Measurements from ENCODE around the gene PAX8. TPM values are rescaled to one million over a fixed set of nuclear protein-coding genes. Genes with fewer than 3 reads are reported as not detected.
A peak's percentile ranks its signal among the peaks of the same experiment; 100 is the strongest.
"Not testable (repeated sequence)": the region's sequence is repeated elsewhere in the genome, so short reads cannot be mapped to it uniquely, and the experiment has no call there.

PAX8 gene
- 1 to 10 TPM in 1 of 2 donors, under 1 TPM in 1; 0.28 to 5.9 TPM for total RNA-seq
- 1 to 10 TPM in 1 of 2 donors, under 1 TPM in 1; 0.89 to 3.8 TPM for polyA plus RNA-seq
- long read RNA-seq, donor 1, partial matches to known transcripts, result 0 of 1 reads
- long read RNA-seq, donor 1, other reads (novel, unspliced or antisense), result 0 of 1 reads
- long read RNA-seq, donor 2, result 0 reads
- long read RNA-seq, donor 3, partial matches to known transcripts, result 0 of 2 reads
- long read RNA-seq, donor 3, other reads (novel, unspliced or antisense), result 0 of 2 reads
- long read RNA-seq, donor 4, result 0 reads
- long read RNA-seq, donor 5, result 0 reads

GRCh38 chr2:113278742-113279139 is at the start of gene PAX8:
Gene PAX8, minus strand, starts transcription at chr2:113278921. Its CDS starts 527 bp downstream, at chr2:113278394.
- Histone ChIP-seq H3K4me3 (no peak within 1 kb of the TSS), H3K36me3 (ENCODE audit: control insufficient read depth in 4 of 4, insufficient read depth in 4 of 4, low read length in 4 of 4) (no peaks in the 10 kb centered on the region), H3K9me3 (ENCODE audit: control insufficient read depth in 4 of 4, insufficient read depth in 3 of 4, low read length in 3 of 4) (peaks cover 0 to 6% (median 0%) of the 10 kb centered on the region in 4 donors), H3K27me3 (ENCODE audit: control insufficient read depth in 3 of 3, insufficient read depth in 3 of 3, low read length in 2 of 3) (peaks cover 0 to 65% (median 63%) of the 10 kb centered on the region in 3 donors), H3K9ac (ENCODE audit: insufficient read depth in 1 of 2, low read length in 2 of 2) (no peak within 1 kb of the TSS), H3K27ac (ENCODE audit: low read depth in 1 of 2, low read length in 1 of 2) (no peak within 1 kb of the TSS), H3K4me1 (ENCODE audit: control insufficient read depth in 5 of 5, insufficient read depth in 5 of 5, low read length in 5 of 5) (peaks cover 0 to 23% (median 7%) of the 10 kb centered on the region in 5 donors)
- no peak for ATAC-seq (ENCODE audit: insufficient read depth, low FRiP score)
- TF ChIP-seq CTCF (IDR thresholded peaks at IDR 0.05; ENCODE audit: control extremely low read depth, extremely low read depth), result no peak
- WGBS, 2 donors, result 76 to 83% methylated on average over 18 of the region's 18 CpGs
- DNase-seq, result no peak

GRCh38 chr2:113328043-113328442 is 49.3 kb upstream of the PAX8 start:
- H3K9me3 ChIP-seq (ENCODE audit: control insufficient read depth in 4 of 4, insufficient read depth in 3 of 4, low read length in 3 of 4), result no peaks in the 10 kb centered on the region
- ATAC-seq (ENCODE audit: insufficient read depth, low FRiP score), result no peak
- WGBS, 2 donors, result 74 to 93% methylated on average over 3 of the region's 3 CpGs
- H3K36me3 ChIP-seq (ENCODE audit: control insufficient read depth in 4 of 4, insufficient read depth in 4 of 4, low read length in 4 of 4), result no peaks in the 10 kb centered on the region
- H3K27me3 ChIP-seq (ENCODE audit: control insufficient read depth in 3 of 3, insufficient read depth in 3 of 3, low read length in 2 of 3), result no peaks in the 10 kb centered on the region
- peaks cover 0 to 17% (median 6%) of the 10 kb centered on the region in 5 donors for H3K4me1 ChIP-seq (ENCODE audit: control insufficient read depth in 5 of 5, insufficient read depth in 5 of 5, low read length in 5 of 5)
- no peak for TF ChIP-seq CTCF (IDR thresholded peaks at IDR 0.05; ENCODE audit: control extremely low read depth, extremely low read depth)
- H3K4me3 ChIP-seq, result no peak overlapping the region
- H3K9ac ChIP-seq (ENCODE audit: insufficient read depth in 1 of 2, low read length in 2 of 2), result no peak overlapping the region
- DNase-seq, result no peak
- H3K27ac ChIP-seq (ENCODE audit: low read depth in 1 of 2, low read length in 1 of 2), result peak overlapping the region in 1 of 2 donors; percentile 40

GRCh38 chr2:113325161-113325731 is 46.5 kb upstream of the PAX8 start:
- not testable (repeated sequence) for ATAC-seq (ENCODE audit: insufficient read depth, low FRiP score); H3K9ac ChIP-seq (ENCODE audit: insufficient read depth in 1 of 2, low read length in 2 of 2)

GRCh38 chr2:113324684-113325160 is 46.0 kb upstream of the PAX8 start:
- Histone ChIP-seq H3K4me1 (ENCODE audit: control insufficient read depth in 5 of 5, insufficient read depth in 5 of 5, low read length in 5 of 5) (peaks cover 0 to 17% (median 6%) of the 10 kb centered on the region in 5 donors), H3K27ac (ENCODE audit: low read depth in 1 of 2, low read length in 1 of 2) (peak overlapping the region in 1 of 2 donors; percentile 77), H3K9ac (ENCODE audit: insufficient read depth in 1 of 2, low read length in 2 of 2) (no peak overlapping the region), H3K4me3 (no peak overlapping the region), H3K36me3 (ENCODE audit: control insufficient read depth in 4 of 4, insufficient read depth in 4 of 4, low read length in 4 of 4) (no peaks in the 10 kb centered on the region), H3K27me3 (ENCODE audit: control insufficient read depth in 3 of 3, insufficient read depth in 3 of 3, low read length in 2 of 3) (no peaks in the 10 kb centered on the region), H3K9me3 (ENCODE audit: control insufficient read depth in 4 of 4, insufficient read depth in 3 of 4, low read length in 3 of 4) (no peaks in the 10 kb centered on the region)
- ATAC-seq (ENCODE audit: insufficient read depth, low FRiP score) (peak; percentile 68), DNase-seq (peak; percentile 82 to 86 (median 86))
- TF ChIP-seq CTCF (IDR thresholded peaks at IDR 0.05; ENCODE audit: control extremely low read depth, extremely low read depth), result no peak
- 0 to 1% methylated on average over 27 of the region's 27 CpGs for WGBS, 2 donors

More at GRCh38 chr2:113325161-113325731, 46.5 kb upstream of the PAX8 start:
- peaks cover 0 to 17% (median 6%) of the 10 kb centered on the region in 5 donors for H3K4me1 ChIP-seq (ENCODE audit: control insufficient read depth in 5 of 5, insufficient read depth in 5 of 5, low read length in 5 of 5)
- not testable (repeated sequence) for H3K9me3 ChIP-seq (ENCODE audit: control insufficient read depth in 4 of 4, insufficient read depth in 3 of 4, low read length in 3 of 4); DNase-seq; H3K4me3 ChIP-seq; H3K27me3 ChIP-seq (ENCODE audit: control insufficient read depth in 3 of 3, insufficient read depth in 3 of 3, low read length in 2 of 3); H3K36me3 ChIP-seq (ENCODE audit: control insufficient read depth in 4 of 4, insufficient read depth in 4 of 4, low read length in 4 of 4)
- 11 to 17% methylated on average over 14 of the region's 14 CpGs for WGBS, 2 donors
- H3K27ac ChIP-seq (ENCODE audit: low read depth in 1 of 2, low read length in 1 of 2), result peak overlapping the region in 1 of 2 donors; percentile 77

GRCh38 chr2:113323129-113323528 is 44.4 kb upstream of the PAX8 start:
- not testable (repeated sequence) for H3K9me3 ChIP-seq (ENCODE audit: control insufficient read depth in 4 of 4, insufficient read depth in 3 of 4, low read length in 3 of 4); H3K4me3 ChIP-seq; DNase-seq; H3K9ac ChIP-seq (ENCODE audit: insufficient read depth in 1 of 2, low read length in 2 of 2); H3K27me3 ChIP-seq (ENCODE audit: control insufficient read depth in 3 of 3, insufficient read depth in 3 of 3, low read length in 2 of 3); ATAC-seq (ENCODE audit: insufficient read depth, low FRiP score); H3K27ac ChIP-seq (ENCODE audit: low read depth in 1 of 2, low read length in 1 of 2); H3K36me3 ChIP-seq (ENCODE audit: control insufficient read depth in 4 of 4, insufficient read depth in 4 of 4, low read length in 4 of 4)
- 79 to 84% methylated on average over 5 of the region's 5 CpGs for WGBS, 2 donors
- H3K4me1 ChIP-seq (ENCODE audit: control insufficient read depth in 5 of 5, insufficient read depth in 5 of 5, low read length in 5 of 5), result peaks cover 0 to 11% (median 4%) of the 10 kb centered on the region in 5 donors

- H3K36me3 ChIP-seq (ENCODE audit: control insufficient read depth in 4 of 4, insufficient read depth in 4 of 4, low read length in 4 of 4); ATAC-seq (ENCODE audit: insufficient read depth, low FRiP score); H3K4me3 ChIP-seq; H3K9me3 ChIP-seq (ENCODE audit: control insufficient read depth in 4 of 4, insufficient read depth in 3 of 4, low read length in 3 of 4); H3K27ac ChIP-seq (ENCODE audit: low read depth in 1 of 2, low read length in 1 of 2); H3K4me1 ChIP-seq (ENCODE audit: control insufficient read depth in 5 of 5, insufficient read depth in 5 of 5, low read length in 5 of 5); H3K9ac ChIP-seq (ENCODE audit: insufficient read depth in 1 of 2, low read length in 2 of 2); H3K27me3 ChIP-seq (ENCODE audit: control insufficient read depth in 3 of 3, insufficient read depth in 3 of 3, low read length in 2 of 3); DNase-seq: not testable (repeated sequence)
- WGBS, 2 donors, result 87 to 88% methylated on average over 7 of the region's 7 CpGs
Observed at GRCh38 chr2:113320106-113320505, 41.4 kb upstream of the PAX8 start.
